ENCODE results near the gene ADAMTS4. TPM values are rescaled to one million over a fixed set of nuclear protein-coding genes. Genes with fewer than 3 reads are reported as not detected.

The ADAMTS4 gene
- total and polyA plus RNA-seq, 9 of the 15 experiments (the other 6 are each of a cell fraction or from before 2014, with no cell fraction given), result 0.07 to 3.7 (median 0.41) TPM

GRCh38 chr1:161153682-161154337 lies 45.0 kb downstream of the ADAMTS4 start, which contains the start of gene UFC1 (continued):
- TF ChIP-seq, protein P1, sequence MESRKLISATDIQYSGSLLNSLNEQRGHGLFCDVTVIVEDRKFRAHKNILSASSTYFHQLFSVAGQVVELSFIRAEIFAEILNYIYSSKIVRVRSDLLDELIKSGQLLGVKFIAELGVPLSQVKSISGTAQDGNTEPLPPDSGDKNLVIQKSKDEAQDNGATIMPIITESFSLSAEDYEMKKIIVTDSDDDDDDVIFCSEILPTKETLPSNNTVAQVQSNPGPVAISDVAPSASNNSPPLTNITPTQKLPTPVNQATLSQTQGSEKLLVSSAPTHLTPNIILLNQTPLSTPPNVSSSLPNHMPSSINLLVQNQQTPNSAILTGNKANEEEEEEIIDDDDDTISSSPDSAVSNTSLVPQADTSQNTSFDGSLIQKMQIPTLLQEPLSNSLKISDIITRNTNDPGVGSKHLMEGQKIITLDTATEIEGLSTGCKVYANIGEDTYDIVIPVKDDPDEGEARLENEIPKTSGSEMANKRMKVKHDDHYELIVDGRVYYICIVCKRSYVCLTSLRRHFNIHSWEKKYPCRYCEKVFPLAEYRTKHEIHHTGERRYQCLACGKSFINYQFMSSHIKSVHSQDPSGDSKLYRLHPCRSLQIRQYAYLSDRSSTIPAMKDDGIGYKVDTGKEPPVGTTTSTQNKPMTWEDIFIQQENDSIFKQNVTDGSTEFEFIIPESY (CRISPR knock-in tag; IDR thresholded peaks at IDR 0.05), result no peak
- TF ChIP-seq, protein P2, sequence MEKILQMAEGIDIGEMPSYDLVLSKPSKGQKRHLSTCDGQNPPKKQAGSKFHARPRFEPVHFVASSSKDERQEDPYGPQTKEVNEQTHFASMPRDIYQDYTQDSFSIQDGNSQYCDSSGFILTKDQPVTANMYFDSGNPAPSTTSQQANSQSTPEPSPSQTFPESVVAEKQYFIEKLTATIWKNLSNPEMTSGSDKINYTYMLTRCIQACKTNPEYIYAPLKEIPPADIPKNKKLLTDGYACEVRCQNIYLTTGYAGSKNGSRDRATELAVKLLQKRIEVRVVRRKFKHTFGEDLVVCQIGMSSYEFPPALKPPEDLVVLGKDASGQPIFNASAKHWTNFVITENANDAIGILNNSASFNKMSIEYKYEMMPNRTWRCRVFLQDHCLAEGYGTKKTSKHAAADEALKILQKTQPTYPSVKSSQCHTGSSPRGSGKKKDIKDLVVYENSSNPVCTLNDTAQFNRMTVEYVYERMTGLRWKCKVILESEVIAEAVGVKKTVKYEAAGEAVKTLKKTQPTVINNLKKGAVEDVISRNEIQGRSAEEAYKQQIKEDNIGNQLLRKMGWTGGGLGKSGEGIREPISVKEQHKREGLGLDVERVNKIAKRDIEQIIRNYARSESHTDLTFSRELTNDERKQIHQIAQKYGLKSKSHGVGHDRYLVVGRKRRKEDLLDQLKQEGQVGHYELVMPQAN (IDR thresholded peaks at IDR 0.05; ENCODE audit: borderline replicate concordance), result peak; percentile 84
- TF ChIP-seq NR2C2 (CRISPR knock-in tag; IDR thresholded peaks at IDR 0.05), result no peak
- peak; percentile 93 for TF ChIP-seq NR2C2 (tag; IDR thresholded peaks at IDR 0.05)
- TF ChIP-seq XRCC3 (IDR thresholded peaks at IDR 0.05), result no peak
- peak in 1 of 2 experiments; percentile 77; a peak in 3 of 4 replicates for TF ChIP-seq HDAC1 (IDR thresholded peaks at IDR 0.05)
- TF ChIP-seq RNF2 (IDR thresholded peaks at IDR 0.05), result peak; percentile 39; the same call in 1 of the 2 replicates
- TF ChIP-seq KLF1 (tag; IDR thresholded peaks at IDR 0.05), result 0 out of 2 replicates have a peak, but pooled peaks have one; percentile 16
- TF ChIP-seq, protein P3, sequence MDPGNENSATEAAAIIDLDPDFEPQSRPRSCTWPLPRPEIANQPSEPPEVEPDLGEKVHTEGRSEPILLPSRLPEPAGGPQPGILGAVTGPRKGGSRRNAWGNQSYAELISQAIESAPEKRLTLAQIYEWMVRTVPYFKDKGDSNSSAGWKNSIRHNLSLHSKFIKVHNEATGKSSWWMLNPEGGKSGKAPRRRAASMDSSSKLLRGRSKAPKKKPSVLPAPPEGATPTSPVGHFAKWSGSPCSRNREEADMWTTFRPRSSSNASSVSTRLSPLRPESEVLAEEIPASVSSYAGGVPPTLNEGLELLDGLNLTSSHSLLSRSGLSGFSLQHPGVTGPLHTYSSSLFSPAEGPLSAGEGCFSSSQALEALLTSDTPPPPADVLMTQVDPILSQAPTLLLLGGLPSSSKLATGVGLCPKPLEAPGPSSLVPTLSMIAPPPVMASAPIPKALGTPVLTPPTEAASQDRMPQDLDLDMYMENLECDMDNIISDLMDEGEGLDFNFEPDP (CRISPR knock-in tag; IDR thresholded peaks at IDR 0.05), result no peak
- TF ChIP-seq SAFB2 (IDR thresholded peaks at IDR 0.05; ENCODE audit: borderline replicate concordance, low read depth, low read length, severe bottlenecking), result no peak
- no peak for TF ChIP-seq NFE2L1 (tag; IDR thresholded peaks at IDR 0.05; ENCODE audit: borderline replicate concordance, low read depth)
- TF ChIP-seq HIVEP1 (CRISPR knock-in tag; IDR thresholded peaks at IDR 0.05), result no peak
- no peak for TF ChIP-seq HEY1 (CRISPR knock-in tag; IDR thresholded peaks at IDR 0.05; ENCODE audit: borderline replicate concordance)
- TF ChIP-seq NBN (IDR thresholded peaks at IDR 0.05; ENCODE audit: low read depth), result peak; percentile 54; the same call in 1 of the 2 replicates
- TF ChIP-seq RHOXF2B (CRISPR knock-in tag; conservative IDR thresholded peaks at IDR 0.05), result no peak
- TF ChIP-seq HNRNPK (IDR thresholded peaks at IDR 0.05; ENCODE audit: low read depth, low read length, poor library complexity, severe bottlenecking), result no peak
- TF ChIP-seq POLR2A (conservative IDR thresholded peaks at IDR 0.05), result peak; percentile 94
- no peak for TF ChIP-seq HMG20B (CRISPR knock-in tag; IDR thresholded peaks at IDR 0.05)
- TF ChIP-seq KAT8 (IDR thresholded peaks at IDR 0.05; ENCODE audit: low read depth), result peak; percentile 72
- no peak for TF ChIP-seq ATF6 (CRISPR knock-in tag; IDR thresholded peaks at IDR 0.05)
- no peak; the same call in 1 of the 2 replicates for TF ChIP-seq RB1 (IDR thresholded peaks at IDR 0.05; ENCODE audit: low read depth)
- peak; percentile 73; the same call in 1 of the 2 replicates for TF ChIP-seq NFATC3 (IDR thresholded peaks at IDR 0.05)
- peak; percentile 90 to 92 for TF ChIP-seq FOXK2 (conservative IDR thresholded peaks at IDR 0.05 in 1 of 2, IDR thresholded peaks at IDR 0.05 in 1 of 2; ENCODE audit: low read depth in 2 of 2)
